Pulmonary artery endothelial cell (primary cell): ENCODE results near the gene PTPRD. TPM values are rescaled to one million over a fixed set of nuclear protein-coding genes. Genes with fewer than 3 reads are reported as not detected.
"Not testable (repeated sequence)": the region's sequence is repeated elsewhere in the genome, so short reads cannot be mapped to it uniquely, and the experiment has no call there.

Source experiments
- DNase-seq: peaks from one replicate; pipeline ENCODE4 v3.0.0-alpha.2; 2011; ENCODE audit warnings: low read depth, low spot score
- total RNA-seq: library from RNA; depleted of rRNA; stranded (reverse); fragments of >200 nt; gene quantifications from 2 replicates; pipeline ENCODE4 v1.2.3, GENCODE V29; 2014

The PTPRD gene
- total RNA-seq, 1 donor from 2014 or later = 1.5 TPM

GRCh38 chr9:9521033-9521779 is 1091.6 kb downstream of the PTPRD start:
- DNase-seq = no peak

GRCh38 chr9:9504869-9505268 is 1107.9 kb downstream of the PTPRD start:
- DNase-seq = no peak

GRCh38 chr9:9499546-9499945 is 1113.3 kb downstream of the PTPRD start:
- DNase-seq = no peak

GRCh38 chr9:9498846-9499245 is 1114.0 kb downstream of the PTPRD start:
- no peak for DNase-seq

GRCh38 chr9:9498128-9498527 is 1114.7 kb downstream of the PTPRD start:
- DNase-seq = no peak

GRCh38 chr9:9494336-9494735 is 1118.5 kb downstream of the PTPRD start:
- no peak for DNase-seq

GRCh38 chr9:9492506-9492905 is 1120.3 kb downstream of the PTPRD start:
- DNase-seq = no peak

- no peak for DNase-seq
Observed at GRCh38 chr9:9489183-9489582, 1123.6 kb downstream of the PTPRD start.

- DNase-seq = no peak
Observed at GRCh38 chr9:9483175-9483574, 1129.6 kb downstream of the PTPRD start.

- no peak for DNase-seq
Observed at GRCh38 chr9:9478741-9479140, 1134.1 kb downstream of the PTPRD start.

- no peak for DNase-seq
Observed at GRCh38 chr9:9469271-9469670, 1143.5 kb downstream of the PTPRD start.

- not testable (repeated sequence) for DNase-seq
Observed at GRCh38 chr9:9441874-9442273, 1170.9 kb downstream of the PTPRD start.

- no peak for DNase-seq
Observed at GRCh38 chr9:9437641-9438040, 1175.2 kb downstream of the PTPRD start.

GRCh38 chr9:9426454-9426853 is 1186.3 kb downstream of the PTPRD start:
- DNase-seq = not testable (repeated sequence)

GRCh38 chr9:9412241-9412640 is 1200.6 kb downstream of the PTPRD start:
- DNase-seq = no peak

- DNase-seq = no peak
Observed at GRCh38 chr9:9410736-9411135, 1202.1 kb downstream of the PTPRD start.

GRCh38 chr9:9399982-9400381 is 1212.8 kb downstream of the PTPRD start:
- DNase-seq = no peak

GRCh38 chr9:9396518-9396917 is 1216.3 kb downstream of the PTPRD start:
- no peak for DNase-seq

- no peak for DNase-seq
Observed at GRCh38 chr9:9395539-9395938, 1217.3 kb downstream of the PTPRD start.

GRCh38 chr9:9392755-9393154 is 1220.0 kb downstream of the PTPRD start:
- DNase-seq = no peak

GRCh38 chr9:9389904-9390303 is 1222.9 kb downstream of the PTPRD start:
- no peak for DNase-seq

GRCh38 chr9:9387511-9388115 is 1225.2 kb downstream of the PTPRD start:
- no peak for DNase-seq

- no peak for DNase-seq
Observed at GRCh38 chr9:9362332-9362731, 1250.5 kb downstream of the PTPRD start.
